ENCODE results near the gene UBE2U.

Gene UBE2U

DNA sequence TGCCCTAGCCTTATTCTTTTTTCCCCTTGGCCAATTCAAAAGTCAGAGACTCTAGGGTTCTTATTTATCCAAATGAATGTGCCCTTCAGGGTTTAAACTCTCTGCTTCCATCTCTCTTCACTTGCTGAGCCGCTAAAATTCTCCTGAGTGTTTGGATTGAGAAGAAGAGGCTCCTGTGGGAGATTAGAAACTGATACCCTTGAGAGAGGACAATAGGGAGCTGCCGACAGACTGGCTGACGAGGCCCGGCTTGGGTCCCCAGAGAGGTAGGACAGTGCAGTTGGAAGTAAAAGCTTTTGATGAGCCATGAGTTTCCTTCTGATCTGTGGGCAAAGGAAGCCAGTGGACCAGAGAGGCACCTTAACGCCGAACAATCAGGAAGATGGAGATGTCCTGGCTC lies 41.3 kb upstream of the UBE2U start:
- no peaks in the 10 kb centered on the region for H3K36me3 ChIP-seq (ENCODE audit: low read length)
- no peak overlapping the region for H3K9ac ChIP-seq (ENCODE audit: low read length)
- H2AFZ ChIP-seq (ENCODE audit: low read depth, low read length, severe bottlenecking), result no peak overlapping the region
- no peaks in the 10 kb centered on the region for H3K27me3 ChIP-seq (ENCODE audit: low read length)
- no peak overlapping the region for H3K4me2 ChIP-seq (ENCODE audit: low read depth, low read length, poor library complexity, severe bottlenecking)
- no peaks in the 10 kb centered on the region for H3F3A ChIP-seq (ENCODE audit: insufficient read depth)
- H3K27ac ChIP-seq (ENCODE audit: low read depth, low read length), result no peak overlapping the region
- no peak for TF ChIP-seq EZH2phosphoT487 (conservative IDR thresholded peaks at IDR 0.05; ENCODE audit: low read length)
- TF ChIP-seq, protein P1, sequence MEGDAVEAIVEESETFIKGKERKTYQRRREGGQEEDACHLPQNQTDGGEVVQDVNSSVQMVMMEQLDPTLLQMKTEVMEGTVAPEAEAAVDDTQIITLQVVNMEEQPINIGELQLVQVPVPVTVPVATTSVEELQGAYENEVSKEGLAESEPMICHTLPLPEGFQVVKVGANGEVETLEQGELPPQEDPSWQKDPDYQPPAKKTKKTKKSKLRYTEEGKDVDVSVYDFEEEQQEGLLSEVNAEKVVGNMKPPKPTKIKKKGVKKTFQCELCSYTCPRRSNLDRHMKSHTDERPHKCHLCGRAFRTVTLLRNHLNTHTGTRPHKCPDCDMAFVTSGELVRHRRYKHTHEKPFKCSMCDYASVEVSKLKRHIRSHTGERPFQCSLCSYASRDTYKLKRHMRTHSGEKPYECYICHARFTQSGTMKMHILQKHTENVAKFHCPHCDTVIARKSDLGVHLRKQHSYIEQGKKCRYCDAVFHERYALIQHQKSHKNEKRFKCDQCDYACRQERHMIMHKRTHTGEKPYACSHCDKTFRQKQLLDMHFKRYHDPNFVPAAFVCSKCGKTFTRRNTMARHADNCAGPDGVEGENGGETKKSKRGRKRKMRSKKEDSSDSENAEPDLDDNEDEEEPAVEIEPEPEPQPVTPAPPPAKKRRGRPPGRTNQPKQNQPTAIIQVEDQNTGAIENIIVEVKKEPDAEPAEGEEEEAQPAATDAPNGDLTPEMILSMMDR (IDR thresholded peaks at IDR 0.05; ENCODE audit: insufficient read depth, low read length, poor library complexity, severe bottlenecking), result no peak
- H3K79me2 ChIP-seq (ENCODE audit: insufficient read depth, low read length), result no peaks in the 10 kb centered on the region
- no peaks in the 10 kb centered on the region for H3K9me2 ChIP-seq (replicated peaks; ENCODE audit: insufficient read depth, low read length)
- H3K9me3 ChIP-seq (ENCODE audit: insufficient read depth, low read length), result no peaks in the 10 kb centered on the region
- no peak overlapping the region for H3K4me3 ChIP-seq (ENCODE audit: insufficient read depth, low read length, poor library complexity, severe bottlenecking)
- H4K20me1 ChIP-seq (ENCODE audit: low read depth, low read length), result no peaks in the 10 kb centered on the region

DNA sequence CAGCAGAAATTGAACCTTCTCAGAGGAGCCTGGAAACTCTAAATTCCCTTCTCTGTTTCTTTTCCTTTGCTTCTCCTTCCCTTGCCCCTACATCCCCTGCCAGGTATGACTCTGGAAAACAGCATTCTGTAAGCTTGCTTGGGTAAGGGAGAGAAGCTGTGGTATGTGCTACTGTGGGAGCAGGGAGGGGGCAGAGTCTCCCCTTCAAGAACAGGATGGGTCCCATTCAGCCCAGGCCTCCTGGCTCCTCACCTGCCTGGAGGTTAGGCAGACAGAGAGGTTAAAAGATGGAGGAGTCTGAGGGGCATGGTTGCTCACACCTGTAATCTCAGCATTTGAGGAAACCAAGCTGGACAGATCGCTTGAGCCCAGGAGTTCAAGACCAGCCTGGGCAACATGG lies 40.6 kb upstream of the UBE2U start:
- Histone ChIP-seq H4K20me1 (ENCODE audit: low read depth, low read length) (no peaks in the 10 kb centered on the region), H3K27me3 (ENCODE audit: low read length) (no peaks in the 10 kb centered on the region), H3K4me2 (ENCODE audit: low read depth, low read length, poor library complexity, severe bottlenecking) (no peak overlapping the region), H3K9ac (ENCODE audit: low read length) (no peak overlapping the region), H3K4me3 (ENCODE audit: insufficient read depth, low read length, poor library complexity, severe bottlenecking) (no peak overlapping the region), H3K36me3 (ENCODE audit: low read length) (no peaks in the 10 kb centered on the region), H3K9me3 (ENCODE audit: insufficient read depth, low read length) (no peaks in the 10 kb centered on the region), H3F3A (ENCODE audit: insufficient read depth) (no peaks in the 10 kb centered on the region), H3K27ac (ENCODE audit: low read depth, low read length) (no peak overlapping the region), H3K9me2 (replicated peaks; ENCODE audit: insufficient read depth, low read length) (no peaks in the 10 kb centered on the region), H2AFZ (ENCODE audit: low read depth, low read length, severe bottlenecking) (no peak overlapping the region), H3K79me2 (ENCODE audit: insufficient read depth, low read length) (no peaks in the 10 kb centered on the region)
- no peak for TF ChIP-seq EZH2phosphoT487 (conservative IDR thresholded peaks at IDR 0.05; ENCODE audit: low read length)
- TF ChIP-seq, protein P1 (IDR thresholded peaks at IDR 0.05; ENCODE audit: insufficient read depth, low read length, poor library complexity, severe bottlenecking), result no peak

DNA sequence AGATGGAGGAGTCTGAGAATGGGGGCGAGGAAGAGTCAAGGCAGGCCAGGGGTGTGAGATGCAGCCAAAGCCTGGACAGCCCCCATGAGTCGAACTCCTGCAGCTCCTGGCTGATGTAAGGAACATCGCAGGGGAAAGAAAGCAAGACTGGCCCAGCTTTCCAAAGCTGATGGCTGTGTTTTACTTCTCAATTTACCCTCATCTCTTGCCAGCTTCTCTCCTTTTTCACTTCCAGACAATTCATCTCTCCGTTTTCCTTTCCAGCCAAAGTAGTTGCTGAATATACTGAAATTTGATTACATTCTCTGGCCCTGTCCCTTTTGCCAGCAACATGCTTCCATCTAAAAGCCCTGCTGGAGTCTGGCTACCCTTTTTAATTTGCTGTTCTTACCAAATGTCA lies 40.0 kb upstream of the UBE2U start:
- no peak overlapping the region for H3K4me3 ChIP-seq (ENCODE audit: insufficient read depth, low read length, poor library complexity, severe bottlenecking)
- no peaks in the 10 kb centered on the region for H4K20me1 ChIP-seq (ENCODE audit: low read depth, low read length)
- no peak overlapping the region for H3K4me2 ChIP-seq (ENCODE audit: low read depth, low read length, poor library complexity, severe bottlenecking)
- H3K27me3 ChIP-seq (ENCODE audit: low read length), result no peaks in the 10 kb centered on the region
- no peaks in the 10 kb centered on the region for H3K36me3 ChIP-seq (ENCODE audit: low read length)
- H3K9me3 ChIP-seq (ENCODE audit: insufficient read depth, low read length), result no peaks in the 10 kb centered on the region
- TF ChIP-seq, protein P1 (IDR thresholded peaks at IDR 0.05; ENCODE audit: insufficient read depth, low read length, poor library complexity, severe bottlenecking), result no peak
- TF ChIP-seq EZH2phosphoT487 (conservative IDR thresholded peaks at IDR 0.05; ENCODE audit: low read length), result no peak
- H3K9ac ChIP-seq (ENCODE audit: low read length), result no peak overlapping the region
- no peaks in the 10 kb centered on the region for H3F3A ChIP-seq (ENCODE audit: insufficient read depth)
- no peak overlapping the region for H3K27ac ChIP-seq (ENCODE audit: low read depth, low read length)
- H3K79me2 ChIP-seq (ENCODE audit: insufficient read depth, low read length), result no peaks in the 10 kb centered on the region
- no peaks in the 10 kb centered on the region for H3K9me2 ChIP-seq (replicated peaks; ENCODE audit: insufficient read depth, low read length)
- no peak overlapping the region for H2AFZ ChIP-seq (ENCODE audit: low read depth, low read length, severe bottlenecking)
